Lower leg skin (tissue), 4 donors: ENCODE measurements around the gene C14orf93. TPM values are rescaled to one million over a fixed set of nuclear protein-coding genes. Genes with fewer than 3 reads are reported as not detected.

Experiments
- DNase-seq, 2 donors: peaks; one replicate each; pipeline ENCODE4 v3.0.0-alpha.2; 2019; ENCODE audit warnings: low spot score in 2 of 2
- H3K4me3 ChIP-seq: fragments of 200-600 bp; sonication (generic); 2 replicates; pipeline ENCODE4 v1.5.1; 2017; ENCODE audit warnings: mild to moderate bottlenecking, low read depth; ENCODE audit not compliant: poor library complexity, severe bottlenecking
- POLR2A ChIP-seq, 2 donors: fragments of 450-650 bp; IDR thresholded peaks; one replicate each; pipeline ENCODE4 v1.6.1; 2016 to 2017; ENCODE audit warnings: antibody characterized with exemption in 2 of 2, mild to moderate bottlenecking in 1 of 2, moderate library complexity in 1 of 2
- WGBS, 2 donors: methylation state at CpG; one replicate each; pipeline ENCODE4 v1.1.5; 2018; 5-methylcytosine and 5-hydroxymethylcytosine counted together
- intact Hi-C: fragments of 100-400 bp; cut with DNase I; formaldehyde crosslinking; loops from one replicate; pipeline ENCODE4 v1.15.0; 2023; ENCODE audit warnings: low total_unique reads
- total RNA-seq, 4 donors: library from RNA; depleted of rRNA; stranded (reverse); fragments of >200 nt; gene quantifications; one replicate each; pipeline ENCODE4 v1.1.0, GENCODE V29; 2016
- TF ChIP-seq, protein P1 (sequence below), 3 donors: fragments of 450-650 bp; IDR thresholded peaks; one replicate each; pipeline ENCODE4 v1.5.1; 2016; ENCODE audit warnings: antibody characterized with exemption in 3 of 3, mild to moderate bottlenecking in 3 of 3, moderate library complexity in 2 of 3

Gene C14orf93
- total RNA-seq, 4 donors from 2014 or later = 16.9 to 29.6 (median 23.2) TPM

DNA sequence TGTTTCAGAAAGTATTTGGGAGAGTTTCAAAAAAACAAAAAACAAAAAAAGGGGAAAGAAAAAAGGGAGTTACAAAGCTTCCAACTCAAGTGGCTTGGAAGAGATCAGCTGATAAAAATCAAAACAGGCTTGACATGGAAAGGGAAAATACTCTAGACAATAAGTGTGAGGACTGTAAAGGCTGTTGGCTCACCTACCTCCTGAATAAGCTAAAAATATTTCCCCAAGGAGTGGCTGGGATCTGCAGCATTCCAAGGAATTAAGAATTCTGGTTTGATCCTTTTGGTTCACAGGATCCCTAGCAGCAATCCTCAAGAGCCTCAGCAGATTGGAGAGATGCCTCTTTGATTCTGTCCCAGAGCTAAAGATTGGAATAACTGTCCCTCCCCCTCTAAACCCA is 16.4 kb downstream of the C14orf93 start:
- no peak for DNase-seq
- H3K4me3 ChIP-seq = no peak overlapping the region
- intact Hi-C loops = no loop called here
- TF ChIP-seq, protein P1, sequence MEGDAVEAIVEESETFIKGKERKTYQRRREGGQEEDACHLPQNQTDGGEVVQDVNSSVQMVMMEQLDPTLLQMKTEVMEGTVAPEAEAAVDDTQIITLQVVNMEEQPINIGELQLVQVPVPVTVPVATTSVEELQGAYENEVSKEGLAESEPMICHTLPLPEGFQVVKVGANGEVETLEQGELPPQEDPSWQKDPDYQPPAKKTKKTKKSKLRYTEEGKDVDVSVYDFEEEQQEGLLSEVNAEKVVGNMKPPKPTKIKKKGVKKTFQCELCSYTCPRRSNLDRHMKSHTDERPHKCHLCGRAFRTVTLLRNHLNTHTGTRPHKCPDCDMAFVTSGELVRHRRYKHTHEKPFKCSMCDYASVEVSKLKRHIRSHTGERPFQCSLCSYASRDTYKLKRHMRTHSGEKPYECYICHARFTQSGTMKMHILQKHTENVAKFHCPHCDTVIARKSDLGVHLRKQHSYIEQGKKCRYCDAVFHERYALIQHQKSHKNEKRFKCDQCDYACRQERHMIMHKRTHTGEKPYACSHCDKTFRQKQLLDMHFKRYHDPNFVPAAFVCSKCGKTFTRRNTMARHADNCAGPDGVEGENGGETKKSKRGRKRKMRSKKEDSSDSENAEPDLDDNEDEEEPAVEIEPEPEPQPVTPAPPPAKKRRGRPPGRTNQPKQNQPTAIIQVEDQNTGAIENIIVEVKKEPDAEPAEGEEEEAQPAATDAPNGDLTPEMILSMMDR (IDR thresholded peaks at IDR 0.05) = no peak
- TF ChIP-seq POLR2A (IDR thresholded peaks at IDR 0.05) = no peak

DNA sequence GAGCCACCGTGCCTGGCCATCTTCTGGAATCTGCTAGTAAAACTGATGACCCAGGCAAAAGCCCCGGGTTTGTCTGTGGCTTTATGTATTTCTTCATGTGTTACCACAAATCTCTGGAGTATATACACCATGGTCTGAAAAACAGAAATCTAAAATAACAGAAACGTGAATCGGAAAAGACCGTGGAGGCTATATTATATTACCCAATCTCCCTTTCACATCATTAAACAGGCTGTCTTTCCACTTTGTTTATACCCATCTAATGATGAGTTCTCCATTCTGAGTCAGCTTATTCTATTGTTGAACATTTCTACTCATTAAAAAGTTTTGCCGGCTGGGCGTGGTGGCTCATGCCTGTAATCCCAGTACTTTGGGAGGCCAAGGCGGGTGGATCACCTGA is 18.1 kb downstream of the C14orf93 start:
- no peak for TF ChIP-seq POLR2A (IDR thresholded peaks at IDR 0.05)
- TF ChIP-seq, protein P1 (IDR thresholded peaks at IDR 0.05) = no peak
- 90 to 95% methylated on average over 8 of the region's 8 CpGs for WGBS, 2 donors
- peak in 1 of 2 donors; percentile 36 for DNase-seq
- H3K4me3 ChIP-seq = no peak overlapping the region
- intact Hi-C loops = no loop called here

DNA sequence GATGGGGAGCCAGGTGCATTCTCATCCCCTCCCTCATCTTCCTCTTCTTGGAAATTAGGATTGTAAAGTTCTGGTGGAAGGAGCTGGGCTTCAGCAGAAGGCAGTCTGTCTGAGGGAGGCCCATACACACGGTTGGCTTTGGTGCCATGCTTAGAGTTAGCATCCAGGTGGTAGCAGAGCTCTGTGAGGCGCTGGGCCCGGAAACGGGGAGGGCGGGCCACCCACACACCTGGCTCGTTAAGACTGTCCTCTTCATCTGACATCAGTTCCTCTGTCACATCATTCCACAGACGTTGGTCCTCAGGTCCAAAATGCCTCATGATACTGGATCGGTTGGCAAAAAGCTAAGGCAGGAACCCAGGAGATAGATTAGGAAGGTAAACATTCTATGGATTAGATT is 22.7 kb downstream of the C14orf93 start:
- WGBS, 2 donors = 73 to 80% methylated on average over 8 of the region's 8 CpGs
- H3K4me3 ChIP-seq = no peak overlapping the region
- intact Hi-C loops = loop anchor here (2.0 kb wide), 1 partner anchor 72 kb away; no protein-coding TSS in a partner anchor
- peak in 1 of 2 donors; percentile 62 for DNase-seq
- no peak for TF ChIP-seq POLR2A (IDR thresholded peaks at IDR 0.05)
- TF ChIP-seq, protein P1 (IDR thresholded peaks at IDR 0.05) = no peak

DNA sequence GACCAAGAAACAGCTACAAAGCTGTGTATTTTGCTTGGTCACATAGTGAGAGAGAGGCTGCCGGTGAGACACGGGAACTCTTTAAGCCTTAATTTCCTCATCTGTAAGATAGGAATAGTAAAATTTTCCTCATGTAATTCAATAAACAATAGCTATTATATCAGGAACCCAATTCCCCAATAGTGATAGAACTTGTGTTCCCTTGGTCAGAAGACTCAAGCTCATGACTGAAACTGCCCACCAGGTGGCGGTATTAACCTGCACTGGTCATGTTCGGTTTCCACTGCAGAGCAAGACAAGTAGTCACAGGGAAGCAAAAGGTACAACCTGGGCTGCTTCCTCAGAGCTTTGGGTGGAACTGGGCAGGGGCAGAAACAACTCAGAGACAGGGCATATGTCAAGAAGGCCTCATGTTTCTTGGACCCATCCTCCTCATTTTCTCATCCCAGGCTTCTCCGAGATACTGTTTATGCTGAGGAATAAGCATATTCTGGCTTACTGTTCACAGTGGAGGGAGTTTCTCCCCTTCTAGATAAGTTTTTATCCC is 23.4 kb downstream of the C14orf93 start:
- no peak overlapping the region for H3K4me3 ChIP-seq
- 22 to 24% methylated on average over 5 of the region's 5 CpGs for WGBS, 2 donors
- DNase-seq = peak; percentile 87 to 98
- TF ChIP-seq, protein P1 (IDR thresholded peaks at IDR 0.05) = peak in 1 of 3 donors; percentile 91
- TF ChIP-seq POLR2A (IDR thresholded peaks at IDR 0.05) = no peak
- intact Hi-C loops = loop anchor here (2.0 kb wide), 1 partner anchor 72 kb away; no protein-coding TSS in a partner anchor

DNA sequence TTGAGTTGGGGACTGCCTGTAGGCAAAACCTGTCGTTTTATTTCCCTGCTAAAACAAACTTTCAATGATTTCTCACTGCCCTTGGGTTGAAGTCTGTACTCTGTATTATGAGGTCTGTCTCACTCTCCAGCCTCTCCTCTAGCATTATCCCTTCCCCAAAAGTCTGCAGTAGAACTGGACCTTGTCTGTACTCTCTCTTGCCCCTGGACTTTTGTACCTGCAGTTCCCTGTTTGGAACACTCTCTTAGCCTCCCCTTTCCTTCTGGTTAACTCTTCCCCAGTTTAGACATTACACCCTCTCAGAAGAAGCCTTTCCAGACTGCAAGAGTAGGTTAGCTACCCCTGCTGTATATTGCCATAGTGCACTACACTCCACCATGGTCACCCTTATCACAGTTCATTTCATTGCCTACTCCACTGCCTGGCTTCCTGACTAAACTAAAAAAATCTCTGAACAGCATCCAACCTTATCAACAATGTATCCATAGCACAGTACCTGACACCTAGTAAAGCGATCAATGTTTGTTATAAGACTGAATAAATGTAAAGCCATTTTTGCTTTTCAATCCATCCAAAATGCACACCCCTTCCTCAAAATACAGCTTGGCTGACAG is 23.9 kb downstream of the C14orf93 start:
- no peak overlapping the region for H3K4me3 ChIP-seq
- intact Hi-C loops = loop anchor here (2.0 kb wide), 1 partner anchor 73 kb away; no protein-coding TSS in a partner anchor
- no peak for DNase-seq
- TF ChIP-seq, protein P1 (IDR thresholded peaks at IDR 0.05) = no peak
- no peak for TF ChIP-seq POLR2A (IDR thresholded peaks at IDR 0.05)
- WGBS, 2 donors = 55 to 64% methylated on average over 2 of the region's 2 CpGs
